HepG2 (cell line): ENCODE measurements around the gene SHROOM1. TPM values are rescaled to one million over a fixed set of nuclear protein-coding genes. Genes with fewer than 3 reads are reported as not detected.
A peak's percentile ranks its signal among the peaks of the same experiment; 100 is the strongest.

Source experiments
- ATAC-seq: fragments of 200-7000 bp; cut with Tn5 transposase; 3 replicates; pipeline ENCODE4 v1.9.1; 2020; ENCODE audit warnings: mild to moderate bottlenecking, moderate library complexity
- BruUV-seq: library from RNA; stranded (reverse); fragments of 400-500 nt; replicated peaks from 2 replicates; lab custom pipeline; 2021; lab: Mats Ljungman, UMichigan
- CTCF ChIA-PET: fragments of 300-600 bp; formaldehyde crosslinking; extraction: SDS; loops from one replicate; lab custom pipeline; 2021; ENCODE audit warnings: low total read pairs, inconsistent platforms, low intra/inter-chr PET ratio; lab: Yijun Ruan, JAX
- POLR2A ChIA-PET: fragments of 350-600 bp; sonication (Branson Sonifier 250); formaldehyde crosslinking; loops from one replicate; lab custom pipeline; 2020; ENCODE audit warnings: antibody characterized with exemption, inconsistent platforms; lab: Yijun Ruan, JAX
- DNase-seq: peaks from one replicate; pipeline ENCODE4 v3.0.0-alpha.2; 2015; ENCODE audit warnings: low spot score
- FAIRE-seq: peaks from 3 replicates; lab custom pipeline; 2011; peaks lifted over from hg19 to GRCh38; lab: Jason Lieb, UNC
- H2AFZ ChIP-seq: one replicate; pipeline ENCODE4 v1.6.1; 2011; ENCODE audit warnings: low read length, inconsistent platforms
- H3K27ac ChIP-seq: fragments of 300-600 bp; 3 replicates; pipeline ENCODE4 v1.8.0; 2011; ENCODE audit warnings: mixed run types, mild to moderate bottlenecking, mixed read lengths, low read length, inconsistent platforms; ENCODE audit not compliant: insufficient read depth; ENCODE audit errors: extremely low read length
- H3K27me3 ChIP-seq, 2 experiments: fragments of 200-600 bp in 1 of 2; 2 replicates in 1 of 2; 3 replicates in 1 of 2; pipeline versions ENCODE4 v1.6.0 to v1.8.0; 2011; ENCODE audit warnings: low read length in 2 of 2, mild to moderate bottlenecking in 2 of 2, moderate library complexity in 2 of 2, inconsistent platforms in 1 of 2; ENCODE audit not compliant: insufficient read depth in 2 of 2, control insufficient read depth in 1 of 2
- H3K36me3 ChIP-seq, 2 experiments: fragments of 200-600 bp in 1 of 2; replicated peaks in 1 of 2; 2 replicates in 1 of 2; 3 replicates in 1 of 2; pipeline versions ENCODE4 v1.5.1 to v1.8.0; 2011; ENCODE audit warnings: low read length in 2 of 2, inconsistent platforms in 1 of 2; ENCODE audit not compliant: insufficient read depth in 2 of 2, control insufficient read depth in 1 of 2
- H3K4me1 ChIP-seq: 2 replicates; pipeline ENCODE4 v1.5.1; 2012; ENCODE audit warnings: low read length, inconsistent platforms; ENCODE audit not compliant: insufficient read depth
- H3K4me2 ChIP-seq: 2 replicates; pipeline ENCODE4 v1.6.0; 2011; ENCODE audit warnings: low read depth, low read length, inconsistent platforms
- H3K4me3 ChIP-seq, 3 experiments: fragments of 200-600 bp in 1 of 3; sonication (generic), shearing (Covaris generic) in 1 of 3; replicated peaks in 1 of 3; 2 replicates each; pipeline ENCODE4 v1.5.1; 2011 to 2016; ENCODE audit warnings: low read length in 3 of 3, inconsistent platforms in 2 of 3, low read depth in 2 of 3, mild to moderate bottlenecking in 2 of 3, control low read depth in 1 of 3, mixed read lengths in 1 of 3; ENCODE audit not compliant: insufficient read depth in 1 of 3
- H3K79me2 ChIP-seq: one replicate; pipeline ENCODE4 v1.6.1; 2011; ENCODE audit warnings: low read length, inconsistent platforms; ENCODE audit not compliant: insufficient read depth
- H3K9ac ChIP-seq: 2 replicates; pipeline ENCODE4 v1.6.0; 2011; ENCODE audit warnings: mild to moderate bottlenecking, low read depth, low read length, inconsistent platforms; ENCODE audit not compliant: insufficient read depth
- H3K9me3 ChIP-seq: 2 replicates; pipeline ENCODE4 v1.5.1; 2012; ENCODE audit warnings: mild to moderate bottlenecking, low read length
- H4K20me1 ChIP-seq: 2 replicates; pipeline ENCODE4 v1.6.0; 2011; ENCODE audit warnings: inconsistent platforms, mild to moderate bottlenecking, low read length, moderate library complexity; ENCODE audit not compliant: insufficient read depth
- AGO2 ChIP-seq: fragments of 200-400 bp; formaldehyde crosslinking; optimal IDR thresholded peaks from 2 replicates; pipeline ENCODE3; 2017; ENCODE audit warnings: mild to moderate bottlenecking, low read depth, low read length, moderate library complexity
- FOXA3 ChIP-seq: IDR thresholded peaks from 2 replicates; pipeline ENCODE4 v1.6.1; 2016; ENCODE audit warnings: missing genetic modification reagents, missing compliant biosample characterization
- HHEX ChIP-seq: IDR thresholded peaks from 2 replicates; pipeline ENCODE4 v1.6.1; 2016; ENCODE audit warnings: control low read depth
- HIVEP1 ChIP-seq: sonication (generic); formaldehyde crosslinking; IDR thresholded peaks from 2 replicates; pipeline ENCODE4 v1.4.0; 2020; ENCODE audit warnings: mild to moderate bottlenecking, missing genetic modification reagents
- NONO ChIP-seq, 2 experiments: fragments of 450-650 bp in 1 of 2; sonication (generic) in 1 of 2; formaldehyde crosslinking in 1 of 2; IDR thresholded peaks in 1 of 2; conservative IDR thresholded peaks in 1 of 2; 2 replicates each; pipeline versions ENCODE4 v1.6.1 to v1.8.0; 2017 to 2022; ENCODE audit warnings: mild to moderate bottlenecking in 1 of 2, missing genetic modification reagents in 1 of 2, moderate library complexity in 1 of 2
- POLR2G ChIP-seq: fragments of 200-400 bp; formaldehyde crosslinking; IDR thresholded peaks from 2 replicates; pipeline ENCODE4 v1.6.1; 2018; ENCODE audit warnings: mild to moderate bottlenecking, low read depth, low read length, moderate library complexity
- RBFOX2 ChIP-seq: fragments of 200-400 bp; formaldehyde crosslinking; IDR thresholded peaks from 2 replicates; pipeline ENCODE4 v1.6.1; 2017; ENCODE audit warnings: low read depth, mild to moderate bottlenecking, low read length
- ZNF264 ChIP-seq: sonication (generic); formaldehyde crosslinking; IDR thresholded peaks from 2 replicates; pipeline ENCODE4 v1.4.0; 2020; ENCODE audit warnings: missing genetic modification reagents
- ZNF317 ChIP-seq: sonication (generic); formaldehyde crosslinking; IDR thresholded peaks from 2 replicates; pipeline ENCODE4 v1.5.0; 2020; ENCODE audit warnings: mild to moderate bottlenecking, missing genetic modification reagents
- ZNF556 ChIP-seq: sonication (generic); formaldehyde crosslinking; IDR thresholded peaks from 2 replicates; pipeline ENCODE4 v1.4.0; 2020; ENCODE audit warnings: mild to moderate bottlenecking, missing genetic modification reagents, borderline replicate concordance
- ZNF672 ChIP-seq: sonication (generic); formaldehyde crosslinking; IDR thresholded peaks from 2 replicates; pipeline ENCODE4 v1.8.1; 2022; ENCODE audit warnings: missing genetic modification reagents
- WGBS: methylation state at CpG from one replicate; pipeline ENCODE4 v1.1.6; 2017; ENCODE audit warnings: low lambda C conversion rate; 5-methylcytosine and 5-hydroxymethylcytosine counted together
- in situ Hi-C: cut with HindIII; loops from 2 replicates; pipeline ENCODE4 v1.10.0; 2017; ENCODE audit warnings: low pct_unique_long_range_greater_than_20kb; ENCODE audit not compliant: extremely low pct_ligation_motif_present
- intact Hi-C: fragments of 100-400 bp; cut with micrococcal nuclease; formaldehyde crosslinking; loops from one replicate; pipeline ENCODE4 v1.10.0; 2022; ENCODE audit not compliant: unreplicated experiment
- polyA plus RNA-seq, 8 experiments: library from polyadenylated mRNA; depleted of rRNA in 3 of 8; stranded (reverse) in 7 of 8; unstranded in 1 of 8; fragments of >200 nt; fragmentation: Illumina TruSeq in 4 of 8; extraction: Trizol in 4 of 8; gene quantifications; 2 replicates each; pipeline versions ENCODE4 v1.2.1 to v1.2.3, GENCODE V29; 2011 to 2016; ENCODE audit warnings: low read depth in 4 of 8, missing spikeins in 1 of 8, mixed read lengths in 1 of 8; ENCODE audit not compliant: insufficient read depth in 1 of 8
- total RNA-seq, 5 experiments: library from RNA; depleted of rRNA; stranded (reverse); fragments of >200 nt; fragmentation: Illumina TruSeq; extraction: Trizol; gene quantifications; 2 replicates each; pipeline ENCODE4 v1.2.3, GENCODE V29; 2016; ENCODE audit warnings: low read depth in 1 of 5
- TF ChIP-seq, protein P1 (sequence below), 2 experiments: sonication (generic) in 1 of 2; formaldehyde crosslinking in 1 of 2; IDR thresholded peaks; 2 replicates each; pipeline versions ENCODE4 v1.4.0 to v1.6.1; 2018 to 2020; ENCODE audit warnings: missing genetic modification reagents in 2 of 2, borderline replicate concordance in 1 of 2, low read depth in 1 of 2, mild to moderate bottlenecking in 1 of 2, missing biosample characterization in 1 of 2
- TF ChIP-seq, protein P2 (sequence below): sonication (generic); formaldehyde crosslinking; IDR thresholded peaks from 2 replicates; pipeline ENCODE4 v1.4.0; 2020; ENCODE audit warnings: missing genetic modification reagents
- TF ChIP-seq, protein P3 (sequence below): sonication (generic); formaldehyde crosslinking; IDR thresholded peaks from 2 replicates; pipeline ENCODE4 v1.8.1; 2022; ENCODE audit warnings: low read depth, mild to moderate bottlenecking, missing genetic modification reagents

SHROOM1 gene
- total and polyA plus RNA-seq, 2 of the 13 experiments (the other 11 are each of a cell fraction or from before 2014, with no cell fraction given): 18.2 to 25.7 TPM

DNA sequence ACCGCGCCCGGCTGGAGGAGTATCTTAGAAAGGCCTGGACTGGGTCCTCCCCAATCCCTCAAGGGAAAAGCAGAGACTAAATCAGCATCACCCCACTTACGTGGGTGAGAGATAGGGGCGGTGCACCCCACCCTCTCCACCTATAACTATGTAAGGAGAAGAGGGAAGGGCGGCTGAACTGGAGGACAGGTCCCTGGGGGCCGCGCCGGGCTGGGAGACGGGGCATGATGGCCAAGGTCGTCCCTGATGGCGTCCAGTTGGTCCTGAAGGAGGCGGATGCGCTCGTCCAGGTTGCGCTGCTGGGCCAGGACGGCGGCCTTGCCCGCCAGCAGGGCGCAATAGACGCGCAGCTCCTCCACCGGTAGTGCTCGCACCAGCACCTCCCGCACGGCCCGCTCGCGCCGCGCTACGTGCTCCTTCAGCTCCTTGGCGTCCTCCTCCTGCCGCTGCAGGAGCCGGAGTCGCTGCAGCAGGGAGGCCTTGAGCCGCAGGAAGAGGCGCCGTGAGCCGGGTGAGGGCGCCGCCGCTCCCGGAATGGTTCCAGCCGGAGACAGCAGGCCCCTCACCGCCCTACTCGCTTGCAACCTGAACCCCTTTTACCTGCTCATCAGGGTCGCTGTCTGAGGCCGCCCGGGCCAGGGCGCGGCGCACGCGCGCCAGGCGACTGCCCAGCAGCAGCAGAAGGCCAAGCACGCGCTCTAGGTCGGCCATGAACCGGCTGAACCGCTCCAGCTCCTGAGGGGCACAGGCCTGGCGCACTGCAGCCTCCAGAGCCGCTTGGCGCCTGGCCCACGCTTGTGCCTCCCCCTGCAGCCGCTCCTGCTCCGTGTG is 7.6 kb downstream of the SHROOM1 start:
- Histone ChIP-seq H4K20me1 (no peaks in the 10 kb centered on the region), H3K4me2 (no peak overlapping the region), H3K9ac (no peak overlapping the region), H2AFZ (no peak overlapping the region), H3K27ac (no peak overlapping the region), H3K27me3 (no peaks in the 10 kb centered on the region), H3K4me1 (peaks cover 48% of the 10 kb centered on the region), H3K9me3 (no peaks in the 10 kb centered on the region), H3K4me3 (no peak overlapping the region), H3K79me2 (peaks cover 13% of the 10 kb centered on the region), H3K36me3 (peaks cover 7 to 30% of the 10 kb centered on the region in 2 experiments; a peak in 4 of 5 replicates)
- no TSS peak for BruUV-seq
- FAIRE-seq: no peak
- ChIA-PET POLR2A (interaction anchor here (0.6 to 6.7 kb wide), 4 partner anchors 13 to 265 kb away, joined by 3 to 176 read pairs (median 3); partner anchors contain the start of gene GDF9), CTCF (interaction anchor here (4.5 kb wide), 1 partner anchor 15 kb away, joined by 54 read pairs; no protein-coding TSS in a partner anchor)
- TF ChIP-seq AGO2: peak; percentile 79
- no peak for TF ChIP-seq ZNF317
- TF ChIP-seq, protein P1, sequence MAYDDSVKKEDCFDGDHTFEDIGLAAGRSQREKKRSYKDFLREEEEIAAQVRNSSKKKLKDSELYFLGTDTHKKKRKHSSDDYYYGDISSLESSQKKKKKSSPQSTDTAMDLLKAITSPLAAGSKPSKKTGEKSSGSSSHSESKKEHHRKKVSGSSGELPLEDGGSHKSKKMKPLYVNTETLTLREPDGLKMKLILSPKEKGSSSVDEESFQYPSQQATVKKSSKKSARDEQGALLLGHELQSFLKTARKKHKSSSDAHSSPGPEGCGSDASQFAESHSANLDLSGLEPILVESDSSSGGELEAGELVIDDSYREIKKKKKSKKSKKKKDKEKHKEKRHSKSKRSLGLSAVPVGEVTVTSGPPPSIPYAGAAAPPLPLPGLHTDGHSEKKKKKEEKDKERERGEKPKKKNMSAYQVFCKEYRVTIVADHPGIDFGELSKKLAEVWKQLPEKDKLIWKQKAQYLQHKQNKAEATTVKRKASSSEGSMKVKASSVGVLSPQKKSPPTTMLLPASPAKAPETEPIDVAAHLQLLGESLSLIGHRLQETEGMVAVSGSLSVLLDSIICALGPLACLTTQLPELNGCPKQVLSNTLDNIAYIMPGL (CRISPR knock-in tag; IDR thresholded peaks at IDR 0.05; ENCODE audit: borderline replicate concordance in 1 of 2, low read depth in 1 of 2): no peak
- TF ChIP-seq HHEX (CRISPR knock-in tag): no peak
- no peak for TF ChIP-seq FOXA3 (CRISPR knock-in tag)
- TF ChIP-seq ZNF556 (CRISPR knock-in tag): no peak
- TF ChIP-seq ZNF264 (CRISPR knock-in tag): no peak
- TF ChIP-seq NONO (IDR thresholded peaks at IDR 0.05): no peak
- TF ChIP-seq NONO (CRISPR knock-in tag; conservative IDR thresholded peaks at IDR 0.05): 0 out of 2 replicates have a peak, but pooled peaks have one; percentile 11
- peak; percentile 56 for TF ChIP-seq RBFOX2
- TF ChIP-seq POLR2G: 0 out of 2 replicates have a peak, but pooled peaks have one; percentile 25
- TF ChIP-seq, protein P2, sequence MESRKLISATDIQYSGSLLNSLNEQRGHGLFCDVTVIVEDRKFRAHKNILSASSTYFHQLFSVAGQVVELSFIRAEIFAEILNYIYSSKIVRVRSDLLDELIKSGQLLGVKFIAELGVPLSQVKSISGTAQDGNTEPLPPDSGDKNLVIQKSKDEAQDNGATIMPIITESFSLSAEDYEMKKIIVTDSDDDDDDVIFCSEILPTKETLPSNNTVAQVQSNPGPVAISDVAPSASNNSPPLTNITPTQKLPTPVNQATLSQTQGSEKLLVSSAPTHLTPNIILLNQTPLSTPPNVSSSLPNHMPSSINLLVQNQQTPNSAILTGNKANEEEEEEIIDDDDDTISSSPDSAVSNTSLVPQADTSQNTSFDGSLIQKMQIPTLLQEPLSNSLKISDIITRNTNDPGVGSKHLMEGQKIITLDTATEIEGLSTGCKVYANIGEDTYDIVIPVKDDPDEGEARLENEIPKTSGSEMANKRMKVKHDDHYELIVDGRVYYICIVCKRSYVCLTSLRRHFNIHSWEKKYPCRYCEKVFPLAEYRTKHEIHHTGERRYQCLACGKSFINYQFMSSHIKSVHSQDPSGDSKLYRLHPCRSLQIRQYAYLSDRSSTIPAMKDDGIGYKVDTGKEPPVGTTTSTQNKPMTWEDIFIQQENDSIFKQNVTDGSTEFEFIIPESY (CRISPR knock-in tag): peak; percentile 73
- no peak for TF ChIP-seq HIVEP1 (CRISPR knock-in tag)
- TF ChIP-seq, protein P3, sequence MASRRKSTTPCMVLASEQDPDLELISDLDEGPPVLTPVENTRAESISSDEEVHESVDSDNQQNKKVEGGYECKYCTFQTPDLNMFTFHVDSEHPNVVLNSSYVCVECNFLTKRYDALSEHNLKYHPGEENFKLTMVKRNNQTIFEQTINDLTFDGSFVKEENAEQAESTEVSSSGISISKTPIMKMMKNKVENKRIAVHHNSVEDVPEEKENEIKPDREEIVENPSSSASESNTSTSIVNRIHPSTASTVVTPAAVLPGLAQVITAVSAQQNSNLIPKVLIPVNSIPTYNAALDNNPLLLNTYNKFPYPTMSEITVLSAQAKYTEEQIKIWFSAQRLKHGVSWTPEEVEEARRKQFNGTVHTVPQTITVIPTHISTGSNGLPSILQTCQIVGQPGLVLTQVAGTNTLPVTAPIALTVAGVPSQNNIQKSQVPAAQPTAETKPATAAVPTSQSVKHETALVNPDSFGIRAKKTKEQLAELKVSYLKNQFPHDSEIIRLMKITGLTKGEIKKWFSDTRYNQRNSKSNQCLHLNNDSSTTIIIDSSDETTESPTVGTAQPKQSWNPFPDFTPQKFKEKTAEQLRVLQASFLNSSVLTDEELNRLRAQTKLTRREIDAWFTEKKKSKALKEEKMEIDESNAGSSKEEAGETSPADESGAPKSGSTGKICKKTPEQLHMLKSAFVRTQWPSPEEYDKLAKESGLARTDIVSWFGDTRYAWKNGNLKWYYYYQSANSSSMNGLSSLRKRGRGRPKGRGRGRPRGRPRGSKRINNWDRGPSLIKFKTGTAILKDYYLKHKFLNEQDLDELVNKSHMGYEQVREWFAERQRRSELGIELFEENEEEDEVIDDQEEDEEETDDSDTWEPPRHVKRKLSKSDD (CRISPR knock-in tag): 0 out of 2 replicates have a peak, but pooled peaks have one; percentile 50
- TF ChIP-seq ZNF672 (CRISPR knock-in tag): no peak
- TF ChIP-seq, all 625 proteins: peak for 6
- intact Hi-C loops (loop anchor here (5.0 kb wide), 1 partner anchor 296 kb away; no protein-coding TSS in a partner anchor), in situ Hi-C loops (no loop called here)
- DNase-seq (no peak), ATAC-seq (no peak)
- 97% methylated on average over 50 of the region's 68 CpGs for WGBS
